ENCODE measurements around the gene AMTN.

The AMTN gene

GRCh38 chr4:70564033-70564432 is 45.7 kb downstream of the AMTN start:
- no peak for DNase-seq

GRCh38 chr4:70570796-70571195 is 52.4 kb downstream of the AMTN start:
- DNase-seq, result no peak

DNA sequence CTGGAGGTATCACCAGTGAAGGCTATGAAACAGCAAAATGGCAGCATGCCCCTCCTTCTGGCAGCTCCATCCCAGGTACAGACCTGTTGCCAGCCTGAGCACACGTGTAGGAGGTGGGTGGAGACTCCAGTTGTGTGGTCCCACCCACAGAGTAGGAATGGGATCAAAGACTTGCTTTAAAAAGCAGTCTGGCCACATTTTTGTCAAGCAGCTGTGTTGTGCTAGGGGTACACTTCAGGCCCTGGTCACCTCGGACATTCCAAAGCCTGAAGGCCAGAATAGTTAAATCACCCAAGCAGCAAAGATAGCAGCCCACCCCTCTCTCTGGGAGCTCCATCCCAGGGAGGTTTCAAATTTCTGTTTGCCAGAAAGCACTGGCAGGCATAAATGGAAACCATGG is 53.4 kb downstream of the AMTN start:
- DNase-seq, result no peak

- DNase-seq, result no peak
These were observed 57.6 kb downstream of the AMTN start for GRCh38 chr4:70575964-70576363.

DNA sequence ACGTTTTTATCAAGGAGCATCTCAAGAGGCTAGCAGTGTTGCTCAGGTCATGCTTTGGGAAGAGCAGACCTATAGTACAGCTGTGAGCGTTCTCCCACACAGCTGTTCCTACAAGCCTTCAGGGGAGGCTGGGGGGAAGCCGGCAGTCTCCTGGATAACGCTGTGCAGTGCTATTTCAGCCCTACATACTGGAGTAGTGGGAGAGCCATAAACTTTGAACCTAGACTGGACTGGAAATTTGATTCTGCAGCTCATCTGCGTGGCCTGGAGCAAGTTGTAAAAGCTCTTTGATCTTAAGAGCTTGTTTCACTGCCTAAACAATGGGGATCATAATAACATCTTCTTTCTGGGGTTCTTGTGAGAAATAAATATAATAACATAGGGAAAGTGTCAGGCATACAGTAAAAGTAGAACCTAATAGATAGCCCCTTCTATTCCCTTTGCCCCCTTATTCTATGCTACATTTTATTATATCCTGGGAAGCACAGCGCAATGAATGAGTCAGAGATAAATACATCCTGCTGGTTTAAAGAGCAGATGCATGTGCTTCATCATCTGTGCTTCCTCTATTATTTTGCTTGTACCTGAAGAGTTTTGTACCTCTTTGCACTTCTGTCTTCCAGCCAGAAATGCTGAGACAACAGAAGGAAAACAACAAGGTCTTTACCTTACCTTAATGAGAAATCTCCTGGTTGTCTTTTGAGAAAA is 59.0 kb downstream of the AMTN start:
- no peak for DNase-seq

DNA sequence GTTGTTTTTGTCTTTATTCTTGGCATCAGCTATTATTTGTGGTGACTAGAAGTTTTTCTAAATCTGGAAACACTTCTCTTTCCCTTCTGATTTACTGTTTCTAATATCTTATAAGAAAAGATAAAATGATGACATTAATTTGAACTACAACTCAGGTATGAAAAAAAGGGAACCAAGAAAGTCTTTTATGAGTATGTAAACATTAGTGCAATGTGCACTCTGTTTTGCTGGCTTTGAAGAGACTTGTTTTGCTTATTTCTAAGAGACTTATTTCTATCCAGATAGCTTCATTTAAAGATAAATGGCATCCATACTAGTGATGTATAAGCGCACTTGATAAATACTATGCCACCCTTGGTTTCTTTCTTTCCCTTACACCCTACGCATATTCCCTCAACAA is 63.6 kb downstream of the AMTN start:
- no peak for DNase-seq
